OCI-LY3 (cell line): ENCODE data around the gene CBX4.

Experiments
- EZH2phosphoT487 ChIP-seq: fragments of 200-600 bp; shearing (Covaris generic); IDR thresholded peaks from 2 replicates; pipeline ENCODE4 v1.6.1; 2018; ENCODE audit warnings: antibody characterized with exemption, mixed run types, low read depth
- TF ChIP-seq, protein P1 (sequence below): fragments of 200-600, 300-600 bp; sonication (generic); IDR thresholded peaks from 2 replicates; pipeline ENCODE4 v1.5.1; 2014; ENCODE audit warnings: antibody characterized with exemption, low read length, low read depth

GRCh38 chr17:79826841-79827578 lies 12.2 kb downstream of the CBX4 start:
- TF ChIP-seq, protein P1, sequence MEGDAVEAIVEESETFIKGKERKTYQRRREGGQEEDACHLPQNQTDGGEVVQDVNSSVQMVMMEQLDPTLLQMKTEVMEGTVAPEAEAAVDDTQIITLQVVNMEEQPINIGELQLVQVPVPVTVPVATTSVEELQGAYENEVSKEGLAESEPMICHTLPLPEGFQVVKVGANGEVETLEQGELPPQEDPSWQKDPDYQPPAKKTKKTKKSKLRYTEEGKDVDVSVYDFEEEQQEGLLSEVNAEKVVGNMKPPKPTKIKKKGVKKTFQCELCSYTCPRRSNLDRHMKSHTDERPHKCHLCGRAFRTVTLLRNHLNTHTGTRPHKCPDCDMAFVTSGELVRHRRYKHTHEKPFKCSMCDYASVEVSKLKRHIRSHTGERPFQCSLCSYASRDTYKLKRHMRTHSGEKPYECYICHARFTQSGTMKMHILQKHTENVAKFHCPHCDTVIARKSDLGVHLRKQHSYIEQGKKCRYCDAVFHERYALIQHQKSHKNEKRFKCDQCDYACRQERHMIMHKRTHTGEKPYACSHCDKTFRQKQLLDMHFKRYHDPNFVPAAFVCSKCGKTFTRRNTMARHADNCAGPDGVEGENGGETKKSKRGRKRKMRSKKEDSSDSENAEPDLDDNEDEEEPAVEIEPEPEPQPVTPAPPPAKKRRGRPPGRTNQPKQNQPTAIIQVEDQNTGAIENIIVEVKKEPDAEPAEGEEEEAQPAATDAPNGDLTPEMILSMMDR: no peak
- TF ChIP-seq EZH2phosphoT487: no peak
